HG03521 (cell line): ENCODE measurements around the gene EHD3.
"Not testable (repeated sequence)": the region's sequence is repeated elsewhere in the genome, so short reads cannot be mapped to it uniquely, and the experiment has no call there.

Experiments
- ATAC-seq: cut with Tn5 transposase; IDR thresholded peaks from one replicate; pipeline ENCODE4 v1.9.1; 2021; ENCODE audit warnings: mild to moderate bottlenecking, moderate library complexity; ENCODE audit not compliant: unreplicated experiment

Gene EHD3

GRCh38 chr2:31282634-31283033, 48.7 kb downstream of the EHD3 start:
- no peak for ATAC-seq

- ATAC-seq: not testable (repeated sequence)
Measured at GRCh38 chr2:31283193-31283919, 49.4 kb downstream of the EHD3 start.

DNA sequence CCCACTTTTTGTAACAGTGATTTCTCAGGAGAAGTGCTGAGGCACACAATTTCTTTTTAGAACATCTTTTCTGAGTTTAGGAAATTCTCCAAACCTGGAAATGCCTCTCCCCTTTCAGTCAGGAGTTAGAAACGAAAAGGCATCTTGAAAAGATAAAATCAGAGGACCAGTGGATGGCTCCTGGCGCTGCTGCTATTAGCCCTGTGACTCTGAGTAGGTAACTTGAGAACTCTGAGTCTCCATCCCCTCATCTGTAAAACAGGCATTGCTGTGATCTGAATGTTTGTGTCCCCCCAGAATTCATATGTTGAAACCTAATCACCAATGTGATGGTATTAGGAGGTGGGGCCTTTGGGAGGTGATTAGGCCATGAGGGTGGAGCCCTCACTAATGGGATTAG, 50.2 kb downstream of the EHD3 start:
- no peak for ATAC-seq

- ATAC-seq: no peak
Measured at GRCh38 chr2:31286230-31286629, 52.3 kb downstream of the EHD3 start.

- no peak for ATAC-seq
Measured at GRCh38 chr2:31286961-31287550, 53.1 kb downstream of the EHD3 start.

- no peak for ATAC-seq
Measured at GRCh38 chr2:31287654-31288053, 53.7 kb downstream of the EHD3 start.

DNA sequence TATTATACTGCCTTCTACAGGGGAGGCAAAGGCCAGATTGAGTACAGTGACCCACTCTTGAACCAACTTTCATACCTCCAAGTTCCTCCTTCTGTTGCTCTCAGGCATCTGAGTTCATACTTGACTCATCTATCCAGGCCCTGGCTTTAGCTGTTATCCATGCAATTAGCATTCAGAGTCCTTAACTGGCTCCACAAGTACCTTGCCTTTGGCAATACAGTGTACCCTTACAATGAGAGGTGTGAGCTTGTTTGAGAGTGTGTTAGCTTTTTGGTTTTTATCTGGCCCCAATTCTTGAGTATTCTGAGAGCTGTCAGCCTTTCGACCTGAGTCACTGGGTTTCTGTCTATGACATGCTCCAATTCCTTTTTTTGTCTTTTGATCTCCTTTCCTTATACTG, 60.2 kb downstream of the EHD3 start:
- no peak for ATAC-seq

DNA sequence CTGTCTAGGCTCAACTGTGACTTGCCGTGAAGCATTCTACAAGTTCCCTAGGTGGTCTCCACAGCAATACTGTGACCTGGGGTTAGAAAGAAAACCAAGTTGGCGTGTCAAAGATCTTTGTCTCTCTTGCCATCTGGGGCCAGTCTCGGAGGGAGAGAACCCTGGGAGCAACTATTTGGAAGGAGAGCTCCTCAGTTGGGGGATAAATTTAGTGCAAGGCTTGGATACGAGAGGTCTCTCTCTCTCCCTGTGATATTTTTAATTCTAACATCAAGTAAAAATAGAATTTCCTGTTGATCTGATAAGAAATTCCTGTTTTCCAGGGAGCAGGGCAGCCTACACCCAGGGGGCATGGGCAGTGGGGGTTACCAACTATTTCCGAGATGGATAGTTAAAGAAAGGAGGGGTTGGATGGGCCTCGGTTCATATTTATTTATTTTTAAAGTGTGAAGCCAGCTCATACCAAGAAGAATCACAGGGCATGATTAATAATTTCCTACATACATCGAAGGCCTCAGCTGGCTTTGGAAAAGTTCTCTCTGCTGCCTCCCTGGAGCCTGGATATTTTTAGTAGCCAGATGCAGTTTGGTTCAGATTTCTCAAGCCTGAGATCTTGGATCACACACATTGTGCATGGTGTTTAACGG, 62.8 kb downstream of the EHD3 start:
- no peak for ATAC-seq

DNA sequence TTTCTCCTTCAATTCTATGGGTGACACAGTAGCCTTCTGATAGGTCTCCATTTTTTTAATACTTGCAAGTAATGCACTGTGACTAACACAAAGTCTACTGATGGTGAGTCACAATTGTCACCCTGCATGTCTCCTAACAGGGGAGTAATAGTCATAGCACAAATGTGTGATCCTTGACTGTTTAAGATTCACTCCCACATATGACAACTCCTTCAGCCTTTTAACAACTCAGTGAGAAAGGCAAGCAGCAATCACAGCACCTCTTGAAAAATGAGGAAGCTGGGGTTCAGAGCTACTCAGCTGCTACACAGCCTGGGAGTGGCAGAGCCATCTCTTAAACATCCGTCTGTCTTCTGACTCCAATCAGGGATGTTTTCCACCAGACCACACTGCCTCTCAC, 63.8 kb downstream of the EHD3 start:
- ATAC-seq: no peak

GRCh38 chr2:31299547-31299946, 65.6 kb downstream of the EHD3 start:
- ATAC-seq: no peak

DNA sequence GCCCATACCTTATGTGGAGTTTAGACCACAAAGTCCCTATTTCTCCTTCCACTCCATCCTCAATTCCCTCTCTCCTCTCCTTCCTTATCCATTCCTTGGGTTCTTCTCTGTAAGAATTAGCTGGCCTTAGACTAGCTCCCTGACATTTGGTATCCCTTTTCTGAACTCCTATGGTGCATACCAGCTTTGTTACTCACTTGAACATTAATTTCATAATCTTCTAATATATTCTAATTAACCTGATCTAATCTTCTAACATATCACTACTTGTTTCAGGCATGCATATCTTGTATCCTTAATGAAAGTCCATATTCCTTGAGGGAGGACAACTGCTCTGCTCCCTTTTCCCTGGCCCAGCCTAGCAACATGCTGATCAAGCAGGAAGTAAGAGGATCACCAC, 66.4 kb downstream of the EHD3 start:
- no peak for ATAC-seq

- ATAC-seq: no peak
Measured at GRCh38 chr2:31302940-31303563, 69.1 kb downstream of the EHD3 start.

DNA sequence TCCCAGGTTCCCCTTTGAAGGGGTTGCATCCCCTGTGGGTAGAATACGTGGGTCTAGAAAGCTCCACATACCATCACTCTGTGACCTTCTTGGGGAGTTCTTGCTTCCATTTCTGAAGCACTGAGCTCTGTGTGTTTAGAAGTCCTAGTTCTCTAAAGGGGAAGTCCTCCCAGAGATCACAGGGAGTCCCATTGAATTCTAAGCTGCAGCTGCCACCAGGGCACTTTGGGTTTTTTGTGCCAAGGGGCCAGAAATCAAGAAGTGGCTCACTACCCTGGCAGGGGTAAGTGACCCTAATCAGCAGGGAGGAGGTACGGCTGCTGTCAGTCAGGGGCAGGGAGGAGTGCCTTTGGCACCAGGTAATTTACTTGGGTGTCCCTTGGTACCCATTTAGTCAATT, 70.9 kb downstream of the EHD3 start:
- ATAC-seq: no peak

GRCh38 chr2:31312898-31313297, 78.9 kb downstream of the EHD3 start:
- no peak for ATAC-seq

DNA sequence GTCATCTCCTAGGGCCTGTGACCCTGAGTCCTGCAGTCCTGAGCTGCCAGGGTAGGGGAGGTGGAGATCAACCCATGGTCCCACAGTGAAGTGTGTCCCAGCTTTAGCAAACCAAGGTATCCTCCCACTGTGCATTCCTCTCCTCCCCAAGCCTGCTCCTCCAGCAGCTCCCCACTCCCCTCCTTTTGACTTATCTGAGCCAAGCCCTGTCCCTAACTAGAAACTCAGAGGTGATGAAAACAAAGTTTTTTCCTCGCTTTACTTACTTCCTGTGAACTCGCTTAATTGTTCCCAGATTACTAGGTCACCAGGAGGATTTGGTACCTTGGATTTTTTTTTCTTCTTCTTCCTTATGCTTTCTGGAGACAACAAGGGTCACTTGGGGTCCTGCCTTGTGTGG, 80.8 kb downstream of the EHD3 start:
- ATAC-seq: no peak

- no peak for ATAC-seq
Measured at GRCh38 chr2:31317396-31317795, 83.4 kb downstream of the EHD3 start.

GRCh38 chr2:31318361-31319336, 84.7 kb downstream of the EHD3 start:
- ATAC-seq: no peak
